SK-N-SH (cell line): ENCODE measurements around the gene UBTD2. TPM values are rescaled to one million over a fixed set of nuclear protein-coding genes. Genes with fewer than 3 reads are reported as not detected.

Source experiments
- CTCF ChIA-PET: fragments of 300-600, 350-600 bp; formaldehyde crosslinking; extraction: SDS; loops from one replicate; lab custom pipeline; 2021; lab: Yijun Ruan, JAX
- POLR2A ChIA-PET: fragments of 350-600 bp; sonication (Branson Sonifier 250); formaldehyde crosslinking; extraction: SDS; loops from one replicate; lab custom pipeline; 2020; ENCODE audit warnings: antibody characterized with exemption, inconsistent platforms; lab: Yijun Ruan, JAX
- DNase-seq: peaks from one replicate; pipeline ENCODE4 v3.0.0; 2012
- H2AFZ ChIP-seq: fragments of 200-600 bp; sonication (generic); 2 replicates; pipeline ENCODE4 v1.8.1; 2016; ENCODE audit warnings: antibody characterized with exemption, mild to moderate bottlenecking, low read depth
- H3F3A ChIP-seq: fragments of 200-600 bp; sonication (generic); replicated peaks from 2 replicates; pipeline ENCODE3; 2016; ENCODE audit warnings: antibody characterized with exemption, mild to moderate bottlenecking; ENCODE audit not compliant: insufficient read depth
- H3K27ac ChIP-seq, 2 experiments: fragments of 200-500 bp in 1 of 2; fragments of 200-600 bp in 1 of 2; sonication (Bioruptor generic) in 1 of 2; sonication (generic), shearing (Covaris generic) in 1 of 2; 2 replicates each; pipeline versions ENCODE4 v1.5.1 to v1.6.1; 2014 to 2016; ENCODE audit warnings: low read depth in 2 of 2, inconsistent platforms in 1 of 2, low read length in 1 of 2, mild to moderate bottlenecking in 1 of 2, mixed read lengths in 1 of 2
- H3K27me3 ChIP-seq: fragments of 200-600 bp; sonication (generic), shearing (Covaris generic); 2 replicates; pipeline ENCODE4 v1.6.1; 2016; ENCODE audit warnings: mixed run types; ENCODE audit not compliant: insufficient read depth
- H3K36me3 ChIP-seq, 2 experiments: fragments of 200-500 bp in 1 of 2; fragments of 200-600 bp in 1 of 2; sonication (Bioruptor generic) in 1 of 2; sonication (generic) in 1 of 2; replicated peaks in 1 of 2; 2 replicates each; pipeline versions ENCODE3 to v1.5.1; 2014 to 2016; ENCODE audit warnings: low read length in 1 of 2, mild to moderate bottlenecking in 1 of 2; ENCODE audit not compliant: insufficient read depth in 2 of 2, control insufficient read depth in 1 of 2
- H3K4me1 ChIP-seq, 2 experiments: fragments of 200-500 bp in 1 of 2; fragments of 200-600 bp in 1 of 2; sonication (Bioruptor generic) in 1 of 2; sonication (generic), shearing (Covaris generic) in 1 of 2; 2 replicates each; pipeline versions ENCODE4 v1.5.1 to v1.6.1; 2014 to 2016; ENCODE audit warnings: low read depth in 1 of 2, low read length in 1 of 2, mixed run types in 1 of 2; ENCODE audit not compliant: insufficient read depth in 2 of 2, control insufficient read depth in 1 of 2
- H3K4me2 ChIP-seq: fragments of 200-600 bp; sonication (generic), shearing (Covaris generic); 2 replicates; pipeline ENCODE4 v1.6.1; 2017; ENCODE audit warnings: mixed run types
- H3K4me3 ChIP-seq, 2 experiments: fragments of 200-500 bp in 1 of 2; fragments of 200-600 bp in 1 of 2; sonication (Bioruptor generic) in 1 of 2; sonication (generic), shearing (Covaris generic) in 1 of 2; 2 replicates each; pipeline versions ENCODE4 v1.5.1 to v1.8.1; 2014 to 2016; ENCODE audit warnings: low read depth in 2 of 2, inconsistent platforms in 1 of 2, low read length in 1 of 2, mild to moderate bottlenecking in 1 of 2, mixed read lengths in 1 of 2, moderate library complexity in 1 of 2
- H3K79me2 ChIP-seq: fragments of 200-600 bp; sonication (generic); 2 replicates; pipeline ENCODE4 v1.8.1; 2017; ENCODE audit warnings: mild to moderate bottlenecking; ENCODE audit not compliant: insufficient read depth
- H3K9ac ChIP-seq: fragments of 200-600 bp; sonication (generic); 2 replicates; pipeline ENCODE4 v1.6.1; 2017; ENCODE audit warnings: mixed run types
- H3K9me2 ChIP-seq: fragments of 200-600 bp; sonication (generic); 2 replicates; pipeline ENCODE4 v1.6.1; 2017; ENCODE audit warnings: mixed run types
- H3K9me3 ChIP-seq: fragments of 200-600 bp; sonication (generic); 2 replicates; pipeline ENCODE4 v1.6.1; 2017; ENCODE audit warnings: mixed run types, mild to moderate bottlenecking, moderate library complexity
- H4K20me1 ChIP-seq: fragments of 200-600 bp; sonication (generic); 2 replicates; pipeline ENCODE4 v1.6.1; 2017; ENCODE audit warnings: mild to moderate bottlenecking, mixed run types; ENCODE audit not compliant: insufficient read depth
- CTCF ChIP-seq: fragments of 200-600 bp; sonication (generic); IDR thresholded peaks from 2 replicates; pipeline ENCODE4 v1.6.1; 2017; ENCODE audit warnings: antibody characterized with exemption, mild to moderate bottlenecking, moderate library complexity
- ELF1 ChIP-seq: IDR thresholded peaks from 2 replicates; pipeline ENCODE4 v1.4.0; 2012
- EP300 ChIP-seq, 2 experiments: IDR thresholded peaks; 2 replicates each; pipeline versions ENCODE4 v1.4.0 to v1.6.1; 2012; ENCODE audit warnings: borderline replicate concordance in 1 of 2, low read depth in 1 of 2, low read length in 1 of 2
- EZH2phosphoT487 ChIP-seq: fragments of 200-600 bp; sonication (generic); IDR thresholded peaks from 2 replicates; pipeline ENCODE4 v1.6.1; 2017; ENCODE audit warnings: low read depth, mixed run types, mild to moderate bottlenecking, antibody characterized with exemption, moderate library complexity, borderline replicate concordance
- GATA2 ChIP-seq: sonication (generic); formaldehyde crosslinking; IDR thresholded peaks from 2 replicates; pipeline ENCODE4 v1.5.0; 2020; ENCODE audit warnings: mild to moderate bottlenecking, missing genetic modification reagents
- IRF3 ChIP-seq: fragments of 150-350 bp; IDR thresholded peaks from 2 replicates; pipeline ENCODE4 v1.6.1; 2016; ENCODE audit warnings: mild to moderate bottlenecking, low read depth, low read length
- JUND ChIP-seq: IDR thresholded peaks from 2 replicates; pipeline ENCODE4 v1.4.0; 2012
- MAX ChIP-seq: IDR thresholded peaks from 2 replicates; pipeline ENCODE4 v1.4.0; 2012; ENCODE audit warnings: low read depth
- NFIC ChIP-seq: IDR thresholded peaks from 2 replicates; pipeline ENCODE4 v1.4.0; 2012; ENCODE audit warnings: borderline replicate concordance
- NRF1 ChIP-seq: IDR thresholded peaks from 2 replicates; pipeline ENCODE4 v1.6.1; 2012; ENCODE audit warnings: low read depth, mild to moderate bottlenecking, low read length
- PBX3 ChIP-seq: IDR thresholded peaks from 2 replicates; pipeline ENCODE4; 2012
- RAD21 ChIP-seq: IDR thresholded peaks from 2 replicates; pipeline ENCODE4 v1.6.1; 2012; ENCODE audit warnings: mild to moderate bottlenecking, low read length
- RFX5 ChIP-seq: IDR thresholded peaks from 2 replicates; pipeline ENCODE4 v1.6.1; 2012; ENCODE audit warnings: mild to moderate bottlenecking, improper control_type of control experiment, low read length
- RXRA ChIP-seq: IDR thresholded peaks from 2 replicates; pipeline ENCODE4 v1.4.0; 2012; ENCODE audit warnings: low read depth, mild to moderate bottlenecking, borderline replicate concordance
- SIN3A ChIP-seq: IDR thresholded peaks from 2 replicates; pipeline ENCODE4 v1.6.1; 2012; ENCODE audit warnings: low read depth, mild to moderate bottlenecking, low read length, moderate library complexity, borderline replicate concordance
- SMC3 ChIP-seq: IDR thresholded peaks from 2 replicates; pipeline ENCODE4 v1.6.1; 2012; ENCODE audit warnings: low read depth, low read length, improper control_type of control experiment
- TCF12 ChIP-seq: IDR thresholded peaks from 2 replicates; pipeline ENCODE4 v1.4.0; 2012
- TEAD4 ChIP-seq: IDR thresholded peaks from 2 replicates; pipeline ENCODE4 v1.4.0; 2012; ENCODE audit warnings: mild to moderate bottlenecking, borderline replicate concordance; ENCODE audit not compliant: insufficient read depth
- USF2 ChIP-seq: fragments of 150-350 bp; IDR thresholded peaks from 2 replicates; pipeline ENCODE4 v1.6.1; 2017; ENCODE audit warnings: antibody characterized with exemption, low read length, low read depth, borderline replicate concordance
- YY1 ChIP-seq: IDR thresholded peaks from 2 replicates; pipeline ENCODE4 v1.4.0; 2012; ENCODE audit warnings: low read depth, mild to moderate bottlenecking
- WGBS: methylation state at CpG from one replicate; pipeline ENCODE4 v1.1.6; 2017; ENCODE audit warnings: low lambda C conversion rate; 5-methylcytosine and 5-hydroxymethylcytosine counted together
- polyA plus RNA-seq, 3 experiments: library from polyadenylated mRNA; depleted of rRNA; stranded (reverse); fragments of >200 nt; gene quantifications; 2 replicates each; pipeline ENCODE4 v1.2.3, GENCODE V29; 2012

UBTD2 gene
- polyA plus RNA-seq, 1 of the 3 experiments (the other 2 are of a cell fraction) = 13.8 TPM

GRCh38 chr5:172164769-172165212 is 118.8 kb downstream of the UBTD2 start:
- Histone ChIP-seq H3K9ac (no peak overlapping the region), H3K9me2 (no peaks in the 10 kb centered on the region), H3K9me3 (no peaks in the 10 kb centered on the region), H2AFZ (no peak overlapping the region), H3K27ac (no peak overlapping the region), H3K79me2 (peaks cover 12% of the 10 kb centered on the region), H3F3A (no peaks in the 10 kb centered on the region), H3K4me2 (no peak overlapping the region), H3K27me3 (no peaks in the 10 kb centered on the region), H3K4me1 (no peaks in the 10 kb centered on the region; a peak in 1 of 4 replicates), H3K4me3 (no peak overlapping the region), H3K36me3 (no peaks in the 10 kb centered on the region), H4K20me1 (peaks cover 12% of the 10 kb centered on the region; the same call in 1 of the 2 replicates)
- TF ChIP-seq USF2 (no peak), ELF1 (no peak), YY1 (no peak), MAX (no peak), RXRA (no peak), RAD21 (no peak), TCF12 (no peak), SIN3A (no peak), IRF3 (no peak), SMC3 (no peak)
- no peak for DNase-seq
- ChIA-PET POLR2A (no interaction called here), CTCF (interaction anchor here (1.4 to 4.1 kb wide), 2 partner anchors 15 to 24 kb away, joined by 3 to 18 read pairs; partner anchors contain the start of gene STK10)
- 95% methylated on average over 9 of the region's 13 CpGs for WGBS

GRCh38 chr5:172163346-172163745 is 120.2 kb downstream of the UBTD2 start:
- no peaks in the 10 kb centered on the region for H3K9me2 ChIP-seq
- H3K4me1 ChIP-seq = no peaks in the 10 kb centered on the region; a peak in 1 of 4 replicates
- H3K4me3 ChIP-seq = no peak overlapping the region
- H3K4me2 ChIP-seq = no peak overlapping the region
- TF ChIP-seq NRF1 (no peak), GATA2 (CRISPR knock-in tag) (no peak), MAX (no peak), NFIC (no peak), EP300 (IDR thresholded peaks at IDR 0.05; ENCODE audit: borderline replicate concordance in 1 of 2, low read depth in 1 of 2, low read length in 1 of 2) (no peak), YY1 (no peak), TEAD4 (no peak), PBX3 (no peak), TCF12 (no peak), ELF1 (no peak), JUND (no peak), RAD21 (no peak), RFX5 (no peak), EZH2phosphoT487 (no peak), CTCF (no peak)
- H3K9ac ChIP-seq = no peak overlapping the region
- POLR2A ChIA-PET = no interaction called here
- no peaks in the 10 kb centered on the region for H3K9me3 ChIP-seq
- H3K27ac ChIP-seq = no peak overlapping the region
- no peaks in the 10 kb centered on the region for H3F3A ChIP-seq
- no peaks in the 10 kb centered on the region for H3K27me3 ChIP-seq
- no peak overlapping the region for H2AFZ ChIP-seq
- peaks cover 12% of the 10 kb centered on the region; the same call in 1 of the 2 replicates for H4K20me1 ChIP-seq
- no peaks in the 10 kb centered on the region for H3K36me3 ChIP-seq
- no peak for DNase-seq
- 76% methylated on average over 4 of the region's 4 CpGs for WGBS
- peaks cover 13% of the 10 kb centered on the region for H3K79me2 ChIP-seq
- CTCF ChIA-PET = interaction anchor here (1.3 to 4.1 kb wide), 3 partner anchors 25 to 288 kb away, joined by 3 to 18 read pairs (median 3); partner anchors contain the start of gene STK10
